Neuronal stem cell (in vitro differentiated cells): ENCODE results near the gene ZNF417.

Experiments
- DNase-seq: peaks from one replicate; pipeline ENCODE4 v3.0.0-alpha.2; 2013; ENCODE audit warnings: low spot score
- H2AFZ ChIP-seq: one replicate; pipeline ENCODE4 v1.6.1; 2013; ENCODE audit warnings: mild to moderate bottlenecking, low read length, inconsistent platforms
- H2AK5ac ChIP-seq: 2 replicates; pipeline ENCODE4 v1.6.1; 2013; ENCODE audit warnings: low read depth, mild to moderate bottlenecking, inconsistent platforms, low read length, moderate library complexity, mixed read lengths
- H2BK120ac ChIP-seq: 2 replicates; pipeline ENCODE4 v1.6.1; 2013; ENCODE audit warnings: low read depth, mild to moderate bottlenecking, inconsistent platforms, low read length, moderate library complexity, mixed read lengths
- H2BK12ac ChIP-seq: one replicate; pipeline ENCODE4 v1.6.1; 2013; ENCODE audit warnings: low read length, inconsistent platforms
- H2BK15ac ChIP-seq: 2 replicates; pipeline ENCODE4 v1.6.1; 2013; ENCODE audit warnings: mild to moderate bottlenecking, low read length, inconsistent platforms, mixed read lengths
- H2BK5ac ChIP-seq: one replicate; pipeline ENCODE4 v1.6.1; 2013; ENCODE audit warnings: inconsistent platforms, mild to moderate bottlenecking, low read length, moderate library complexity
- H3K14ac ChIP-seq: one replicate; pipeline ENCODE4 v1.6.1; 2013; ENCODE audit warnings: low read length, inconsistent platforms
- H3K18ac ChIP-seq: 2 replicates; pipeline ENCODE4 v1.6.1; 2013; ENCODE audit warnings: low read length, inconsistent platforms
- H3K23ac ChIP-seq: 2 replicates; pipeline ENCODE4 v1.6.1; 2013; ENCODE audit warnings: low read depth, mild to moderate bottlenecking, mixed read lengths, low read length, inconsistent platforms; ENCODE audit not compliant: poor library complexity
- H3K27ac ChIP-seq: replicated peaks from 3 replicates; pipeline ENCODE4 v1.5.1; 2013; ENCODE audit warnings: low read length, inconsistent platforms
- H3K27me3 ChIP-seq, 3 experiments: 2 replicates each; pipeline ENCODE4 v1.6.1; 2013; ENCODE audit warnings: low read length in 3 of 3, mild to moderate bottlenecking in 2 of 3, inconsistent platforms in 1 of 3, low read depth in 1 of 3, mixed read lengths in 1 of 3, moderate library complexity in 1 of 3; ENCODE audit not compliant: control insufficient read depth in 3 of 3, insufficient read depth in 3 of 3
- H3K36me3 ChIP-seq, 2 donors: replicated peaks in 1 of 2; 2 replicates each; pipeline ENCODE4 v1.6.1; 2013; ENCODE audit warnings: low read length in 2 of 2; ENCODE audit not compliant: control insufficient read depth in 2 of 2, insufficient read depth in 2 of 2
- H3K4ac ChIP-seq: 2 replicates; pipeline ENCODE4 v1.6.1; 2013; ENCODE audit warnings: inconsistent platforms, mild to moderate bottlenecking, low read length, moderate library complexity
- H3K4me1 ChIP-seq, 2 donors: 1 replicate in 1 of 2; 2 replicates in 1 of 2; pipeline ENCODE4 v1.6.1; 2013; ENCODE audit warnings: low read length in 2 of 2, low read depth in 1 of 2; ENCODE audit not compliant: control insufficient read depth in 2 of 2, insufficient read depth in 1 of 2
- H3K4me2 ChIP-seq: one replicate; pipeline ENCODE4 v1.6.1; 2013; ENCODE audit warnings: mild to moderate bottlenecking, low read length, inconsistent platforms; ENCODE audit not compliant: insufficient read depth, poor library complexity, severe bottlenecking
- H3K4me3 ChIP-seq, 2 donors: 2 replicates each; pipeline ENCODE4 v1.5.1; 2013; ENCODE audit warnings: low read length in 2 of 2, mild to moderate bottlenecking in 2 of 2, inconsistent platforms in 1 of 2, moderate library complexity in 1 of 2
- H3K79me1 ChIP-seq: one replicate; pipeline ENCODE4 v1.6.1; 2013; ENCODE audit warnings: low read depth, mild to moderate bottlenecking, inconsistent platforms, low read length, moderate library complexity
- H3K9ac ChIP-seq: one replicate; pipeline ENCODE4 v1.6.1; 2013; ENCODE audit warnings: mild to moderate bottlenecking, low read depth, low read length, inconsistent platforms; ENCODE audit not compliant: poor library complexity
- H3K9me3 ChIP-seq, 2 donors: replicated peaks in 1 of 2; 2 replicates each; pipeline versions ENCODE3 to v1.6.1; 2013; ENCODE audit warnings: low read length in 2 of 2, mild to moderate bottlenecking in 2 of 2, inconsistent platforms in 1 of 2, low read depth in 1 of 2, mixed read lengths in 1 of 2, moderate library complexity in 1 of 2; ENCODE audit not compliant: control insufficient read depth in 2 of 2, insufficient read depth in 1 of 2
- H4K8ac ChIP-seq: one replicate; pipeline ENCODE4 v1.6.1; 2013; ENCODE audit warnings: low read depth, mild to moderate bottlenecking, inconsistent platforms, low read length, moderate library complexity
- H4K91ac ChIP-seq: one replicate; pipeline ENCODE4 v1.6.1; 2013; ENCODE audit warnings: low read length, low read depth, mild to moderate bottlenecking, inconsistent platforms; ENCODE audit not compliant: poor library complexity
- WGBS, 2 donors: extraction: QIAGEN DNeasy Blood & Tissue Kit; methylation state at CpG; one replicate each; pipeline ENCODE4 v1.1.7; 2013; ENCODE audit warnings: missing lambda C conversion rate in 2 of 2, mixed read lengths in 1 of 2; ENCODE audit not compliant: insufficient read length in 2 of 2, insufficient replicate concordance in 1 of 2; ENCODE audit errors: extremely low coverage in 2 of 2; 5-methylcytosine and 5-hydroxymethylcytosine counted together

The ZNF417 gene

GRCh38 chr19:57946316-57946715 is 29.9 kb upstream of the ZNF417 start:
- peak overlapping the region; percentile 72 for H3K4me2 ChIP-seq
- no peaks in the 10 kb centered on the region for H3K27me3 ChIP-seq

GRCh38 chr19:57941593-57941992 is 25.2 kb upstream of the ZNF417 start:
- no peak overlapping the region for H2AFZ ChIP-seq
- no peak overlapping the region for H2AK5ac ChIP-seq
- H4K8ac ChIP-seq: no peak overlapping the region
- no peaks in the 10 kb centered on the region for H3K27me3 ChIP-seq
- H3K27ac ChIP-seq: no peak overlapping the region
- H3K36me3 ChIP-seq: peaks cover 37 to 77% of the 10 kb centered on the region in 2 donors
- H3K14ac ChIP-seq: no peak overlapping the region
- no peak overlapping the region for H2BK120ac ChIP-seq
- no peak for DNase-seq
- no peak overlapping the region for H3K18ac ChIP-seq
- no peak overlapping the region for H3K9ac ChIP-seq
- H3K4me2 ChIP-seq: no peak overlapping the region
- no peak overlapping the region for H2BK15ac ChIP-seq
- H3K9me3 ChIP-seq: peaks cover 25 to 85% of the 10 kb centered on the region in 2 donors
- no peak overlapping the region for H2BK5ac ChIP-seq
- peaks cover 3 to 4% of the 10 kb centered on the region in 2 donors for H3K4me1 ChIP-seq
- no CpG with 5 or more reads among the region's 3 CpGs for WGBS, 2 donors
- H4K91ac ChIP-seq: no peak overlapping the region
- peaks cover 7% of the 10 kb centered on the region for H3K79me1 ChIP-seq
- no peak overlapping the region for H2BK12ac ChIP-seq
- no peak overlapping the region for H3K23ac ChIP-seq
- H3K4me3 ChIP-seq: no peak overlapping the region
- H3K4ac ChIP-seq: no peak overlapping the region

More at GRCh38 chr19:57946316-57946715, 29.9 kb upstream of the ZNF417 start:
- no peak overlapping the region for H3K27ac ChIP-seq
- no peak overlapping the region for H2BK12ac ChIP-seq
- H3K14ac ChIP-seq: no peak overlapping the region
- H2BK5ac ChIP-seq: no peak overlapping the region
- H2AFZ ChIP-seq: no peak overlapping the region
- no peak overlapping the region for H3K4ac ChIP-seq
- H3K9me3 ChIP-seq: peaks cover 38 to 64% of the 10 kb centered on the region in 2 donors
- no peak overlapping the region for H4K91ac ChIP-seq
- no peak overlapping the region for H4K8ac ChIP-seq
- WGBS, 2 donors: no CpG with 5 or more reads among the region's 2 CpGs
- no peak overlapping the region for H3K18ac ChIP-seq
- no peak overlapping the region for H2BK15ac ChIP-seq
- DNase-seq: no peak
- H2BK120ac ChIP-seq: no peak overlapping the region
- peaks cover 5 to 7% of the 10 kb centered on the region in 2 donors for H3K4me1 ChIP-seq
- H2AK5ac ChIP-seq: no peak overlapping the region
- peaks cover 27 to 45% of the 10 kb centered on the region in 2 donors for H3K36me3 ChIP-seq
- H3K23ac ChIP-seq: no peak overlapping the region
- peak overlapping the region in 1 of 2 donors; percentile 99 for H3K4me3 ChIP-seq
- peaks cover 5% of the 10 kb centered on the region for H3K79me1 ChIP-seq
- H3K9ac ChIP-seq: no peak overlapping the region

GRCh38 chr19:57935731-57936130 is 19.3 kb upstream of the ZNF417 start:
- H2BK12ac ChIP-seq: no peak overlapping the region
- no peak for DNase-seq
- WGBS, 2 donors: no CpG with 5 or more reads among the region's 12 CpGs
- peaks cover 29 to 63% of the 10 kb centered on the region in 2 donors for H3K36me3 ChIP-seq
- H3K4me2 ChIP-seq: no peak overlapping the region
- no peak overlapping the region for H3K9ac ChIP-seq
- H2AFZ ChIP-seq: peak overlapping the region; percentile 90
- peaks cover 0 to 2% of the 10 kb centered on the region in 2 donors for H3K4me1 ChIP-seq
- H3K79me1 ChIP-seq: peaks cover 4% of the 10 kb centered on the region
- H3K14ac ChIP-seq: no peak overlapping the region
- no peak overlapping the region for H3K4me3 ChIP-seq
- H3K27ac ChIP-seq: no peak overlapping the region
- no peak overlapping the region for H2BK120ac ChIP-seq
- no peak overlapping the region for H2BK15ac ChIP-seq
- no peak overlapping the region for H2AK5ac ChIP-seq
- H3K18ac ChIP-seq: no peak overlapping the region
- no peak overlapping the region for H4K91ac ChIP-seq
- H3K27me3 ChIP-seq: no peaks in the 10 kb centered on the region
- no peak overlapping the region for H2BK5ac ChIP-seq
- H3K4ac ChIP-seq: no peak overlapping the region
- peaks cover 28 to 79% of the 10 kb centered on the region in 2 donors for H3K9me3 ChIP-seq
- H4K8ac ChIP-seq: no peak overlapping the region
- no peak overlapping the region for H3K23ac ChIP-seq

- Histone ChIP-seq H3K23ac (peak within 1 kb of the TSS; percentile 90), H2BK5ac (no peak within 1 kb of the TSS), H3K4me2 (peak within 1 kb of the TSS; percentile 75), H3K9ac (peak within 1 kb of the TSS; percentile 97), H3K18ac (peak within 1 kb of the TSS; percentile 93), H3K4me1 (peaks cover 0 to 2% of the 10 kb centered on the region in 2 donors), H3K4ac (peak within 1 kb of the TSS; percentile 93), H3K14ac (peak within 1 kb of the TSS; percentile 97), H2BK12ac (no peak within 1 kb of the TSS), H4K91ac (no peak within 1 kb of the TSS), H4K8ac (peak within 1 kb of the TSS; percentile 53), H2AK5ac (peak within 1 kb of the TSS; percentile 74), H3K36me3 (peaks cover 33 to 65% of the 10 kb centered on the region in 2 donors), H3K9me3 (peaks cover 33 to 81% of the 10 kb centered on the region in 2 donors), H2BK15ac (peak within 1 kb of the TSS; percentile 62), H3K4me3 (peak within 1 kb of the TSS; percentile 80 to 87), H2AFZ (peak within 1 kb of the TSS; percentile 90), H3K27ac (peak within 1 kb of the TSS; percentile 51), H2BK120ac (no peak within 1 kb of the TSS), H3K79me1 (peaks cover 4% of the 10 kb centered on the region), H3K27me3 (no peaks in the 10 kb centered on the region)
- WGBS, 2 donors: no CpG with 5 or more reads among the region's 54 CpGs
- DNase-seq: peak; percentile 80
These were observed 18.7 kb upstream of the ZNF417 start, which contains the start of gene ZNF418 for GRCh38 chr19:57934820-57935665. ZNF418 (minus strand) TSS chr19:57935402; CDS start chr19:57933822, 1,580 bp downstream.
